HepG2 (cell line): ENCODE results near the gene PAM16. TPM values are rescaled to one million over a fixed set of nuclear protein-coding genes. Genes with fewer than 3 reads are reported as not detected.

Experiments
- polyA plus RNA-seq, 8 experiments: library from polyadenylated mRNA; depleted of rRNA in 3 of 8; stranded (reverse) in 7 of 8; unstranded in 1 of 8; fragments of >200 nt; fragmentation: Illumina TruSeq in 4 of 8; extraction: Trizol in 4 of 8; gene quantifications; 2 replicates each; pipeline versions ENCODE4 v1.2.1 to v1.2.3, GENCODE V29; 2011 to 2016; ENCODE audit warnings: low read depth in 4 of 8, missing spikeins in 1 of 8, mixed read lengths in 1 of 8; ENCODE audit not compliant: insufficient read depth in 1 of 8
- total RNA-seq, 5 experiments: library from RNA; depleted of rRNA; stranded (reverse); fragments of >200 nt; fragmentation: Illumina TruSeq; extraction: Trizol; gene quantifications; 2 replicates each; pipeline ENCODE4 v1.2.3, GENCODE V29; 2016; ENCODE audit warnings: low read depth in 1 of 5
- TF ChIP-seq, protein P1 (sequence below): IDR thresholded peaks from 2 replicates; pipeline ENCODE4 v1.6.1; 2012; ENCODE audit warnings: low read length, improper control_type of control experiment
- TF ChIP-seq, protein P2 (sequence below): sonication (generic); formaldehyde crosslinking; IDR thresholded peaks from 2 replicates; pipeline ENCODE4 v1.4.0; 2020; ENCODE audit warnings: mild to moderate bottlenecking, missing genetic modification reagents

PAM16 gene
- total and polyA plus RNA-seq, 2 of the 13 experiments (the other 11 are each of a cell fraction or from before 2014, with no cell fraction given) = 51.5 to 51.8 TPM

- TF ChIP-seq, protein P1, sequence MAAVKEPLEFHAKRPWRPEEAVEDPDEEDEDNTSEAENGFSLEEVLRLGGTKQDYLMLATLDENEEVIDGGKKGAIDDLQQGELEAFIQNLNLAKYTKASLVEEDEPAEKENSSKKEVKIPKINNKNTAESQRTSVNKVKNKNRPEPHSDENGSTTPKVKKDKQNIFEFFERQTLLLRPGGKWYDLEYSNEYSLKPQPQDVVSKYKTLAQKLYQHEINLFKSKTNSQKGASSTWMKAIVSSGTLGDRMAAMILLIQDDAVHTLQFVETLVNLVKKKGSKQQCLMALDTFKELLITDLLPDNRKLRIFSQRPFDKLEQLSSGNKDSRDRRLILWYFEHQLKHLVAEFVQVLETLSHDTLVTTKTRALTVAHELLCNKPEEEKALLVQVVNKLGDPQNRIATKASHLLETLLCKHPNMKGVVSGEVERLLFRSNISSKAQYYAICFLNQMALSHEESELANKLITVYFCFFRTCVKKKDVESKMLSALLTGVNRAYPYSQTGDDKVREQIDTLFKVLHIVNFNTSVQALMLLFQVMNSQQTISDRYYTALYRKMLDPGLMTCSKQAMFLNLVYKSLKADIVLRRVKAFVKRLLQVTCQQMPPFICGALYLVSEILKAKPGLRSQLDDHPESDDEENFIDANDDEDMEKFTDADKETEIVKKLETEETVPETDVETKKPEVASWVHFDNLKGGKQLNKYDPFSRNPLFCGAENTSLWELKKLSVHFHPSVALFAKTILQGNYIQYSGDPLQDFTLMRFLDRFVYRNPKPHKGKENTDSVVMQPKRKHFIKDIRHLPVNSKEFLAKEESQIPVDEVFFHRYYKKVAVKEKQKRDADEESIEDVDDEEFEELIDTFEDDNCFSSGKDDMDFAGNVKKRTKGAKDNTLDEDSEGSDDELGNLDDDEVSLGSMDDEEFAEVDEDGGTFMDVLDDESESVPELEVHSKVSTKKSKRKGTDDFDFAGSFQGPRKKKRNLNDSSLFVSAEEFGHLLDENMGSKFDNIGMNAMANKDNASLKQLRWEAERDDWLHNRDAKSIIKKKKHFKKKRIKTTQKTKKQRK = no peak
- TF ChIP-seq, protein P2, sequence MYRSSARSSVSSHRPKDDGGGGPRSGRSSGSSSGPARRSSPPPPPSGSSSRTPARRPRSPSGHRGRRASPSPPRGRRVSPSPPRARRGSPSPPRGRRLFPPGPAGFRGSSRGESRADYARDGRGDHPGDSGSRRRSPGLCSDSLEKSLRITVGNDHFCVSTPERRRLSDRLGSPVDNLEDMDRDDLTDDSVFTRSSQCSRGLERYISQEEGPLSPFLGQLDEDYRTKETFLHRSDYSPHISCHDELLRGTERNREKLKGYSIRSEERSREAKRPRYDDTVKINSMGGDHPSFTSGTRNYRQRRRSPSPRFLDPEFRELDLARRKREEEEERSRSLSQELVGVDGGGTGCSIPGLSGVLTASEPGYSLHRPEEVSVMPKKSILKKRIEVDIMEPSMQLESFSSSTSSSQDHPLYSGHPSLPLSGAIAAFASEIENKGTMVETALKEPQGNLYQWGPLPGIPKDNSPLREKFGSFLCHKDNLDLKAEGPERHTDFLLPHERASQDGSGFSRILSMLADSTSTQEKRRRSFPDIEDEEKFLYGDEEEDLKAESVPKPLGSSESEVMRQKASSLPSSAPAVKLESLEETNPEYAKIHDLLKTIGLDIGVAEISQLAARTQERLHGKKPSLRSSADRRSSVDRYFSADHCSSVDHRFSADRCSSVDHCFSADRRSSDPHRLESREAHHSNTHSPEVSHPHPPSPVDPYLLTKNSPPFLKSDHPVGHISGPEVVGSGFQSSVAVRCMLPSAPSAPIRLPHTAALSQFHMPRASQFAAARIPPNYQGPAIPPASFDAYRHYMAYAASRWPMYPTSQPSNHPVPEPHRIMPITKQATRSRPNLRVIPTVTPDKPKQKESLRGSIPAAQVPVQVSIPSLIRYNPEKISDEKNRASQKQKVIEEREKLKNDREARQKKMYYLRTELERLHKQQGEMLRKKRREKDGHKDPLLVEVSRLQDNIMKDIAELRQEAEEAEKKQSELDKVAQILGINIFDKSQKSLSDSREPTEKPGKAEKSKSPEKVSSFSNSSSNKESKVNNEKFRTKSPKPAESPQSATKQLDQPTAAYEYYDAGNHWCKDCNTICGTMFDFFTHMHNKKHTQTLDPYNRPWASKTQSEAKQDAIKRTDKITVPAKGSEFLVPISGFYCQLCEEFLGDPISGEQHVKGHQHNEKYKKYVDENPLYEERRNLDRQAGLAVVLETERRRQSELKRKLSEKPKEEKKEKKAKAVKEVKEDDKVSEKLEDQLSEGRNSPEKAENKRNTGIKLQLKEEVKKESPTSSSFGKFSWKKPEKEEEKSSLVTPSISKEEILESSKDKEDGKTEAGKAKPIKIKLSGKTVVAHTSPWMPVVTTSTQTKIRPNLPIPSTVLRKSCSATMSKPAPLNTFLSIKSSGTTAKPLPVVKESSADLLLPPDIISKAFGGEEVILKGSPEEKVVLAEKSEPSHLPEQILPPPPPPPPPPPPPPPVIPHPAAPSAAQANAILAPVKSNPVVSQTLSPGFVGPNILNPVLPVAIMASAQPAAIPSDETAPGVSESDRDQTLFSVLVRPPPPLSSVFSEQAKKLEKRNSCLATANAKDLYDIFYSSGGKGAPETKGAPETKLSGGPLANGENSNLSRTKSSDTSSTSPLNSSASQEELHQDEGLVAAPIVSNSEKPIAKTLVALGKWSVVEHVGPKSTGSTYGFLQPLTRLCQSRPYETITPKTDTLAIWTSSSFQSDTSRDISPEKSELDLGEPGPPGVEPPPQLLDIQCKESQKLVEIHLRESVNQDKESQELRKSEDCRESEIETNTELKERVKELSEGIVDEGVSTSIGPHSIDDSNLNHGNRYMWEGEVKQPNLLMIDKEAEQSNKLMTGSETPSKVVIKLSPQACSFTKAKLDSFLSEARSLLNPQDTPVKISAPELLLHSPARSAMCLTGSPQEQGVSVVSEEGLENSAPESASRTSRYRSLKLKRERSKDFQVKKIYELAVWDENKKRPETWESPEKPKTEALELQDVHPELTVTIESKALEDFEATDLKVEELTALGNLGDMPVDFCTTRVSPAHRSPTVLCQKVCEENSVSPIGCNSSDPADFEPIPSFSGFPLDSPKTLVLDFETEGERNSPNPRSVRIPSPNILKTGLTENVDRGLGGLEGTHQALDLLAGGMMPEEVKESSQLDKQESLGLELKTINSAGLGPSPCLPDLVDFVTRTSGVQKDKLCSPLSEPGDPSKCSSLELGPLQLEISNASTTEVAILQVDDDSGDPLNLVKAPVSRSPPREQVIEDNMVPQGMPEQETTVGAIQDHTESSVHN (CRISPR knock-in tag) = no peak
Measured at GRCh38 chr16:4328046-4328781, 22.9 kb downstream of the PAM16 start (continued).
